Neuronal stem cell (in vitro differentiated cells): Measurements from ENCODE around the gene HHIPL1.

Source experiments
- DNase-seq: peaks from one replicate; pipeline ENCODE4 v3.0.0-alpha.2; 2013; ENCODE audit warnings: low spot score
- H2AFZ ChIP-seq: one replicate; pipeline ENCODE4 v1.6.1; 2013; ENCODE audit warnings: mild to moderate bottlenecking, low read length, inconsistent platforms
- H2AK5ac ChIP-seq: 2 replicates; pipeline ENCODE4 v1.6.1; 2013; ENCODE audit warnings: low read depth, mild to moderate bottlenecking, inconsistent platforms, low read length, moderate library complexity, mixed read lengths
- H2BK120ac ChIP-seq: 2 replicates; pipeline ENCODE4 v1.6.1; 2013; ENCODE audit warnings: low read depth, mild to moderate bottlenecking, inconsistent platforms, low read length, moderate library complexity, mixed read lengths
- H2BK12ac ChIP-seq: one replicate; pipeline ENCODE4 v1.6.1; 2013; ENCODE audit warnings: low read length, inconsistent platforms
- H2BK15ac ChIP-seq: 2 replicates; pipeline ENCODE4 v1.6.1; 2013; ENCODE audit warnings: mild to moderate bottlenecking, low read length, inconsistent platforms, mixed read lengths
- H2BK5ac ChIP-seq: one replicate; pipeline ENCODE4 v1.6.1; 2013; ENCODE audit warnings: inconsistent platforms, mild to moderate bottlenecking, low read length, moderate library complexity
- H3K14ac ChIP-seq: one replicate; pipeline ENCODE4 v1.6.1; 2013; ENCODE audit warnings: low read length, inconsistent platforms
- H3K18ac ChIP-seq: 2 replicates; pipeline ENCODE4 v1.6.1; 2013; ENCODE audit warnings: low read length, inconsistent platforms
- H3K23ac ChIP-seq: 2 replicates; pipeline ENCODE4 v1.6.1; 2013; ENCODE audit warnings: low read depth, mild to moderate bottlenecking, mixed read lengths, low read length, inconsistent platforms; ENCODE audit not compliant: poor library complexity
- H3K27ac ChIP-seq: replicated peaks from 3 replicates; pipeline ENCODE4 v1.5.1; 2013; ENCODE audit warnings: low read length, inconsistent platforms
- H3K27me3 ChIP-seq, 3 experiments: 2 replicates each; pipeline ENCODE4 v1.6.1; 2013; ENCODE audit warnings: low read length in 3 of 3, mild to moderate bottlenecking in 2 of 3, inconsistent platforms in 1 of 3, low read depth in 1 of 3, mixed read lengths in 1 of 3, moderate library complexity in 1 of 3; ENCODE audit not compliant: control insufficient read depth in 3 of 3, insufficient read depth in 3 of 3
- H3K36me3 ChIP-seq, 2 donors: replicated peaks in 1 of 2; 2 replicates each; pipeline ENCODE4 v1.6.1; 2013; ENCODE audit warnings: low read length in 2 of 2; ENCODE audit not compliant: control insufficient read depth in 2 of 2, insufficient read depth in 2 of 2
- H3K4ac ChIP-seq: 2 replicates; pipeline ENCODE4 v1.6.1; 2013; ENCODE audit warnings: inconsistent platforms, mild to moderate bottlenecking, low read length, moderate library complexity
- H3K4me1 ChIP-seq, 2 donors: 1 replicate in 1 of 2; 2 replicates in 1 of 2; pipeline ENCODE4 v1.6.1; 2013; ENCODE audit warnings: low read length in 2 of 2, low read depth in 1 of 2; ENCODE audit not compliant: control insufficient read depth in 2 of 2, insufficient read depth in 1 of 2
- H3K4me2 ChIP-seq: one replicate; pipeline ENCODE4 v1.6.1; 2013; ENCODE audit warnings: mild to moderate bottlenecking, low read length, inconsistent platforms; ENCODE audit not compliant: insufficient read depth, poor library complexity, severe bottlenecking
- H3K4me3 ChIP-seq, 2 donors: 2 replicates each; pipeline ENCODE4 v1.5.1; 2013; ENCODE audit warnings: low read length in 2 of 2, mild to moderate bottlenecking in 2 of 2, inconsistent platforms in 1 of 2, moderate library complexity in 1 of 2
- H3K79me1 ChIP-seq: one replicate; pipeline ENCODE4 v1.6.1; 2013; ENCODE audit warnings: low read depth, mild to moderate bottlenecking, inconsistent platforms, low read length, moderate library complexity
- H3K9ac ChIP-seq: one replicate; pipeline ENCODE4 v1.6.1; 2013; ENCODE audit warnings: mild to moderate bottlenecking, low read depth, low read length, inconsistent platforms; ENCODE audit not compliant: poor library complexity
- H3K9me3 ChIP-seq, 2 donors: replicated peaks in 1 of 2; 2 replicates each; pipeline versions ENCODE3 to v1.6.1; 2013; ENCODE audit warnings: low read length in 2 of 2, mild to moderate bottlenecking in 2 of 2, inconsistent platforms in 1 of 2, low read depth in 1 of 2, mixed read lengths in 1 of 2, moderate library complexity in 1 of 2; ENCODE audit not compliant: control insufficient read depth in 2 of 2, insufficient read depth in 1 of 2
- H4K8ac ChIP-seq: one replicate; pipeline ENCODE4 v1.6.1; 2013; ENCODE audit warnings: low read depth, mild to moderate bottlenecking, inconsistent platforms, low read length, moderate library complexity
- H4K91ac ChIP-seq: one replicate; pipeline ENCODE4 v1.6.1; 2013; ENCODE audit warnings: low read length, low read depth, mild to moderate bottlenecking, inconsistent platforms; ENCODE audit not compliant: poor library complexity
- WGBS, 2 donors: extraction: QIAGEN DNeasy Blood & Tissue Kit; methylation state at CpG; one replicate each; pipeline ENCODE4 v1.1.7; 2013; ENCODE audit warnings: missing lambda C conversion rate in 2 of 2, mixed read lengths in 1 of 2; ENCODE audit not compliant: insufficient read length in 2 of 2, insufficient replicate concordance in 1 of 2; ENCODE audit errors: extremely low coverage in 2 of 2; 5-methylcytosine and 5-hydroxymethylcytosine counted together

HHIPL1 gene

GRCh38 chr14:99701260-99701659 is 56.3 kb downstream of the HHIPL1 start:
- peaks cover 0 to 4% of the 10 kb centered on the region in 2 donors for H3K36me3 ChIP-seq
- no peak overlapping the region for H2BK120ac ChIP-seq
- no CpG with 5 or more reads among the region's 1 CpG for WGBS, 2 donors

GRCh38 chr14:99702115-99702514 is 57.2 kb downstream of the HHIPL1 start:
- peaks cover 14 to 31% of the 10 kb centered on the region in 2 donors for H3K9me3 ChIP-seq
- no peak overlapping the region for H2BK15ac ChIP-seq
- peaks cover 0 to 4% of the 10 kb centered on the region in 2 donors for H3K36me3 ChIP-seq
- H3K23ac ChIP-seq = no peak overlapping the region
- H3K4me1 ChIP-seq = peaks cover 2 to 8% of the 10 kb centered on the region in 2 donors
- H2BK12ac ChIP-seq = no peak overlapping the region
- H3K4me2 ChIP-seq = no peak overlapping the region
- no peak overlapping the region for H4K8ac ChIP-seq
- no peaks in the 10 kb centered on the region for H3K27me3 ChIP-seq
- no peak overlapping the region for H3K27ac ChIP-seq
- no peak overlapping the region for H3K18ac ChIP-seq
- no peak overlapping the region for H2BK5ac ChIP-seq
- no peak overlapping the region for H3K4me3 ChIP-seq
- H2AFZ ChIP-seq = no peak overlapping the region
- no peak overlapping the region for H3K4ac ChIP-seq
- no peak overlapping the region for H4K91ac ChIP-seq
- H3K79me1 ChIP-seq = no peaks in the 10 kb centered on the region
- H2AK5ac ChIP-seq = no peak overlapping the region
- H3K14ac ChIP-seq = no peak overlapping the region
- H2BK120ac ChIP-seq = no peak overlapping the region
- no peak overlapping the region for H3K9ac ChIP-seq
- no peak for DNase-seq

More at GRCh38 chr14:99701260-99701659, 56.3 kb downstream of the HHIPL1 start:
- Histone ChIP-seq H3K4me2 (no peak overlapping the region), H3K79me1 (no peaks in the 10 kb centered on the region), H3K27me3 (no peaks in the 10 kb centered on the region), H2BK5ac (no peak overlapping the region), H3K18ac (no peak overlapping the region), H3K14ac (no peak overlapping the region), H3K27ac (no peak overlapping the region), H3K4ac (no peak overlapping the region), H2AK5ac (no peak overlapping the region), H2BK12ac (no peak overlapping the region), H2BK15ac (no peak overlapping the region), H3K9ac (no peak overlapping the region), H4K91ac (no peak overlapping the region), H3K4me3 (no peak overlapping the region), H3K9me3 (peaks cover 12 to 29% of the 10 kb centered on the region in 2 donors), H3K23ac (no peak overlapping the region), H4K8ac (no peak overlapping the region), H3K4me1 (peaks cover 2 to 9% of the 10 kb centered on the region in 2 donors), H2AFZ (no peak overlapping the region)
- no peak for DNase-seq

- no peak overlapping the region for H2BK15ac ChIP-seq
- H3K4me3 ChIP-seq = peak overlapping the region in 1 of 2 donors; percentile 4
- no peaks in the 10 kb centered on the region for H3K4me1 ChIP-seq
- H2AK5ac ChIP-seq = no peak overlapping the region
- no peaks in the 10 kb centered on the region for H3K79me1 ChIP-seq
- H3K18ac ChIP-seq = no peak overlapping the region
- no peak for DNase-seq
- no peak overlapping the region for H3K14ac ChIP-seq
- no peak overlapping the region for H3K4ac ChIP-seq
- H2BK120ac ChIP-seq = no peak overlapping the region
- no peak overlapping the region for H4K91ac ChIP-seq
- no peak overlapping the region for H2AFZ ChIP-seq
- H4K8ac ChIP-seq = no peak overlapping the region
- WGBS, 2 donors = no CpG with 5 or more reads among the region's 3 CpGs
- no peak overlapping the region for H3K23ac ChIP-seq
- no peak overlapping the region for H3K4me2 ChIP-seq
- no peak overlapping the region for H2BK5ac ChIP-seq
- H2BK12ac ChIP-seq = no peak overlapping the region
- no peaks in the 10 kb centered on the region for H3K27me3 ChIP-seq
- no peak overlapping the region for H3K27ac ChIP-seq
- peaks cover 0 to 4% of the 10 kb centered on the region in 2 donors for H3K36me3 ChIP-seq
- peaks cover 16 to 35% of the 10 kb centered on the region in 2 donors for H3K9me3 ChIP-seq
- no peak overlapping the region for H3K9ac ChIP-seq
Measured at GRCh38 chr14:99703381-99703780, 58.5 kb downstream of the HHIPL1 start.

- no peak overlapping the region for H4K91ac ChIP-seq
- H3K4me2 ChIP-seq = no peak overlapping the region
- DNase-seq = no peak
Measured at GRCh38 chr14:99704037-99704436, 59.1 kb downstream of the HHIPL1 start.

More at GRCh38 chr14:99704037-99704436, 59.1 kb downstream of the HHIPL1 start:
- Histone ChIP-seq H3K4ac (no peak overlapping the region), H3K4me1 (no peaks in the 10 kb centered on the region), H3K27ac (no peak overlapping the region), H3K4me3 (no peak overlapping the region), H2BK15ac (no peak overlapping the region), H3K36me3 (peaks cover 0 to 8% of the 10 kb centered on the region in 2 donors), H3K79me1 (peaks cover 1% of the 10 kb centered on the region), H4K8ac (no peak overlapping the region), H2AFZ (no peak overlapping the region), H3K23ac (no peak overlapping the region), H3K18ac (no peak overlapping the region), H3K14ac (no peak overlapping the region), H2BK5ac (no peak overlapping the region), H2AK5ac (no peak overlapping the region), H2BK120ac (no peak overlapping the region), H2BK12ac (no peak overlapping the region), H3K9ac (no peak overlapping the region), H3K9me3 (peaks cover 20 to 40% of the 10 kb centered on the region in 2 donors), H3K27me3 (no peaks in the 10 kb centered on the region)
- no CpG with 5 or more reads among the region's 2 CpGs for whole genome bisulfite sequencing, 2 donors
